MCF 10A (cell line): ENCODE results near the gene PUS1. TPM values are rescaled to one million over a fixed set of nuclear protein-coding genes. Genes with fewer than 3 reads are reported as not detected.

Experiments used
- BruUV-seq: library from RNA; stranded (reverse); fragments of 400-500 nt; replicated peaks from 2 replicates; lab custom pipeline; 2021; lab: Mats Ljungman, UMichigan
- CTCF ChIA-PET: fragments of 300-600 bp; sonication (Branson Sonifier 250); formaldehyde crosslinking; extraction: SDS; loops from one replicate; lab custom pipeline; 2021; ENCODE audit warnings: antibody characterized with exemption, inconsistent platforms; lab: Yijun Ruan, JAX
- POLR2A ChIA-PET: fragments of 300-600, 350-650 bp; sonication (Branson Sonifier 250); formaldehyde crosslinking; extraction: SDS; loops from one replicate; lab custom pipeline; 2020; ENCODE audit warnings: antibody characterized with exemption, inconsistent platforms; lab: Yijun Ruan, JAX
- DNase-seq: peaks from one replicate; pipeline ENCODE4 v3.0.0-alpha.2; 2018; ENCODE audit not compliant: unreplicated experiment
- H3K27ac Mint-ChIP-seq: one replicate; pipeline ENCODE4 v1.8.0; 2022; ENCODE audit warnings: mild to moderate bottlenecking, low read depth, mixed read lengths; ENCODE audit not compliant: unreplicated experiment
- H3K27me3 Mint-ChIP-seq: one replicate; pipeline ENCODE4 v1.8.0; 2022; ENCODE audit warnings: mixed read lengths; ENCODE audit not compliant: insufficient read depth, unreplicated experiment
- H3K36me3 Mint-ChIP-seq: one replicate; pipeline ENCODE4 v1.8.0; 2022; ENCODE audit warnings: mild to moderate bottlenecking, moderate library complexity, mixed read lengths; ENCODE audit not compliant: insufficient read depth, unreplicated experiment
- H3K4me1 Mint-ChIP-seq: one replicate; pipeline ENCODE4 v1.8.0; 2022; ENCODE audit warnings: mixed read lengths; ENCODE audit not compliant: insufficient read depth, unreplicated experiment
- H3K4me3 Mint-ChIP-seq: one replicate; pipeline ENCODE4 v1.8.0; 2022; ENCODE audit warnings: mild to moderate bottlenecking, moderate library complexity, mixed read lengths; ENCODE audit not compliant: unreplicated experiment
- H3K9me3 Mint-ChIP-seq: one replicate; pipeline ENCODE4 v1.8.0; 2022; ENCODE audit warnings: mixed read lengths; ENCODE audit not compliant: unreplicated experiment
- intact Hi-C: fragments of 100-400 bp; cut with micrococcal nuclease; formaldehyde crosslinking; loops from 2 replicates; pipeline ENCODE4 v1.14.1; 2022
- total RNA-seq: library from RNA; stranded (reverse); gene quantifications from 2 replicates; pipeline ENCODE4 v1.2.3, GENCODE V29; 2022
- TF ChIP-seq, protein P1 (sequence below): fragments of 200-600 bp; IDR thresholded peaks from one replicate; pipeline ENCODE4 v1.8.0; 2022; ENCODE audit warnings: antibody characterized with exemption, mild to moderate bottlenecking; ENCODE audit not compliant: unreplicated experiment

PUS1 gene
- total RNA-seq, 1 experiment from 2014 or later, result 72.3 TPM

- TF ChIP-seq, protein P1, sequence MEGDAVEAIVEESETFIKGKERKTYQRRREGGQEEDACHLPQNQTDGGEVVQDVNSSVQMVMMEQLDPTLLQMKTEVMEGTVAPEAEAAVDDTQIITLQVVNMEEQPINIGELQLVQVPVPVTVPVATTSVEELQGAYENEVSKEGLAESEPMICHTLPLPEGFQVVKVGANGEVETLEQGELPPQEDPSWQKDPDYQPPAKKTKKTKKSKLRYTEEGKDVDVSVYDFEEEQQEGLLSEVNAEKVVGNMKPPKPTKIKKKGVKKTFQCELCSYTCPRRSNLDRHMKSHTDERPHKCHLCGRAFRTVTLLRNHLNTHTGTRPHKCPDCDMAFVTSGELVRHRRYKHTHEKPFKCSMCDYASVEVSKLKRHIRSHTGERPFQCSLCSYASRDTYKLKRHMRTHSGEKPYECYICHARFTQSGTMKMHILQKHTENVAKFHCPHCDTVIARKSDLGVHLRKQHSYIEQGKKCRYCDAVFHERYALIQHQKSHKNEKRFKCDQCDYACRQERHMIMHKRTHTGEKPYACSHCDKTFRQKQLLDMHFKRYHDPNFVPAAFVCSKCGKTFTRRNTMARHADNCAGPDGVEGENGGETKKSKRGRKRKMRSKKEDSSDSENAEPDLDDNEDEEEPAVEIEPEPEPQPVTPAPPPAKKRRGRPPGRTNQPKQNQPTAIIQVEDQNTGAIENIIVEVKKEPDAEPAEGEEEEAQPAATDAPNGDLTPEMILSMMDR, result no peak
- DNase-seq, result no peak
- CTCF ChIA-PET, result interaction anchor here (0.6 to 1.3 kb wide), 3 partner anchors 9 to 105 kb away, joined by 3 to 5 read pairs (median 3); no protein-coding TSS in a partner anchor
- BruUV-seq, result no TSS peak
- Mint-ChIP-seq H3K27me3 (no peaks in the 10 kb centered on the region), H3K27ac (peak overlapping the region; percentile 92), H3K9me3 (no peaks in the 10 kb centered on the region), H3K4me1 (peaks cover 12% of the 10 kb centered on the region), H3K4me3 (no peak overlapping the region), H3K36me3 (peaks cover 64% of the 10 kb centered on the region)
- intact Hi-C loops, result no loop called here
- POLR2A ChIA-PET, result interaction anchor here (0.7 to 3.1 kb wide), 4 partner anchors 9 to 147 kb away, joined by 3 to 29 read pairs (median 15); partner anchors contain the start of genes EP400 and PUS1
Measured at GRCh38 chr12:131941116-131941986, 12.3 kb downstream of the PUS1 start.

GRCh38 chr12:131941987-131942341 is 12.9 kb downstream of the PUS1 start:
- Mint-ChIP-seq H3K36me3 (peaks cover 59% of the 10 kb centered on the region), H3K4me3 (no peak overlapping the region), H3K9me3 (no peaks in the 10 kb centered on the region), H3K27me3 (no peaks in the 10 kb centered on the region), H3K4me1 (peaks cover 12% of the 10 kb centered on the region), H3K27ac (no peak overlapping the region)
- no TSS peak for BruUV-seq
- intact Hi-C loops, result no loop called here
- ChIA-PET POLR2A (interaction anchor here (2.6 kb wide), 1 partner anchor 45 kb away, joined by 14 read pairs; no protein-coding TSS in a partner anchor), CTCF (interaction anchor here (0.6 to 0.9 kb wide), 2 partner anchors 79 to 118 kb away, joined by 3 read pairs; no protein-coding TSS in a partner anchor)
- TF ChIP-seq, protein P1, result no peak
- DNase-seq, result no peak

DNA sequence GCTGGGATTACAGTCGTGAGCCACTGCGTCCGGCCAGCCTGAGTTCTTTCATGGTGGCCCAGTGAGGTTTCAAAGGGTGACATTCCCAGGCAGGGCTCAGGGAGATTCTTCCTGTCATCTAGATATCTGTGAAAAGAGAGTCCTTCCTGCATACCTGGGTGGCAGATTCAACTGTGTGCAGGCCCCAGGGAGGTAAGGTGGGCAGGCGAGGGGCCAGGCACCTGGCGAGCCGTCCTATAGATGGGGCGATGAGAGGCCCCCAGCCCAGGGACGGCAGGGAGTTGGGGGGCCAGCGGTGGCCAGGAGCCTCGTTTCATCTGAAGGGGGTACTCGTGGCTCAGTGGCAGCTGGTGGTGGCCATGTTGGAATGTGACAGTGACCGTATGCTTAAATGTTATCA is 13.6 kb downstream of the PUS1 start:
- DNase-seq, result no peak
- intact Hi-C loops, result no loop called here
- TF ChIP-seq, protein P1, result no peak
- BruUV-seq, result no TSS peak
- CTCF ChIA-PET, result interaction anchor here (0.6 to 0.9 kb wide), 2 partner anchors 80 to 119 kb away, joined by 3 read pairs; no protein-coding TSS in a partner anchor
- H3K9me3 Mint-ChIP-seq, result no peaks in the 10 kb centered on the region
- H3K27me3 Mint-ChIP-seq, result no peaks in the 10 kb centered on the region
- H3K4me1 Mint-ChIP-seq, result peaks cover 12% of the 10 kb centered on the region
- H3K27ac Mint-ChIP-seq, result no peak overlapping the region
- H3K4me3 Mint-ChIP-seq, result no peak overlapping the region
- POLR2A ChIA-PET, result no interaction called here
- peaks cover 53% of the 10 kb centered on the region for H3K36me3 Mint-ChIP-seq

- ChIA-PET CTCF (no interaction called here), POLR2A (interaction anchor here (0.7 kb wide), 1 partner anchor 14 kb away, joined by 3 read pairs; no protein-coding TSS in a partner anchor)
- intact Hi-C loops, result no loop called here
- no TSS peak for BruUV-seq
- Mint-ChIP-seq H3K9me3 (no peaks in the 10 kb centered on the region), H3K27ac (no peak overlapping the region), H3K4me1 (peaks cover 12% of the 10 kb centered on the region), H3K27me3 (no peaks in the 10 kb centered on the region), H3K4me3 (no peak overlapping the region), H3K36me3 (peaks cover 47% of the 10 kb centered on the region)
- TF ChIP-seq, protein P1, result no peak
- DNase-seq, result no peak
Measured at GRCh38 chr12:131943389-131943788, 14.3 kb downstream of the PUS1 start.
